ENCODE measurements around the gene COX20.

Gene COX20

GRCh38 chr1:244852694-244853093, 17.2 kb downstream of the COX20 start:
- no peak for DNase-seq (ENCODE audit: low spot score)
- TF ChIP-seq CTCF (IDR thresholded peaks at IDR 0.05; ENCODE audit: extremely low read depth, missing control alignments) = no peak

GRCh38 chr1:244854166-244854565, 18.7 kb downstream of the COX20 start:
- no peak for TF ChIP-seq CTCF (IDR thresholded peaks at IDR 0.05; ENCODE audit: extremely low read depth, missing control alignments)
- DNase-seq (ENCODE audit: low spot score) = no peak

- DNase-seq (ENCODE audit: low spot score) = no peak
- TF ChIP-seq CTCF (IDR thresholded peaks at IDR 0.05; ENCODE audit: extremely low read depth, missing control alignments) = no peak
Measured at GRCh38 chr1:244854865-244855578, 19.6 kb downstream of the COX20 start.

- DNase-seq (ENCODE audit: low spot score) = no peak
- no peak for TF ChIP-seq CTCF (IDR thresholded peaks at IDR 0.05; ENCODE audit: extremely low read depth, missing control alignments)
Measured at GRCh38 chr1:244857761-244858160, 22.3 kb downstream of the COX20 start.

- DNase-seq (ENCODE audit: low spot score) = no peak
Measured at GRCh38 chr1:244858357-244858756, 22.9 kb downstream of the COX20 start.

GRCh38 chr1:244860078-244860477, 24.6 kb downstream of the COX20 start:
- DNase-seq (ENCODE audit: low spot score) = no peak
- no peak for TF ChIP-seq CTCF (IDR thresholded peaks at IDR 0.05; ENCODE audit: extremely low read depth, missing control alignments)

More at GRCh38 chr1:244858357-244858756, 22.9 kb downstream of the COX20 start:
- TF ChIP-seq CTCF (IDR thresholded peaks at IDR 0.05; ENCODE audit: extremely low read depth, missing control alignments) = no peak

GRCh38 chr1:244860914-244861610, 25.6 kb downstream of the COX20 start:
- no peak for TF ChIP-seq CTCF (IDR thresholded peaks at IDR 0.05; ENCODE audit: extremely low read depth, missing control alignments)
- no peak for DNase-seq (ENCODE audit: low spot score)

Data from GM20000 (cell line).